GM19328 (cell line): ENCODE measurements around the gene C11orf68.

Experiments used
- ATAC-seq: cut with Tn5 transposase; IDR thresholded peaks from one replicate; pipeline ENCODE4 v1.9.1; 2021; ENCODE audit warnings: mild to moderate bottlenecking, moderate library complexity; ENCODE audit not compliant: unreplicated experiment

C11orf68 gene

DNA sequence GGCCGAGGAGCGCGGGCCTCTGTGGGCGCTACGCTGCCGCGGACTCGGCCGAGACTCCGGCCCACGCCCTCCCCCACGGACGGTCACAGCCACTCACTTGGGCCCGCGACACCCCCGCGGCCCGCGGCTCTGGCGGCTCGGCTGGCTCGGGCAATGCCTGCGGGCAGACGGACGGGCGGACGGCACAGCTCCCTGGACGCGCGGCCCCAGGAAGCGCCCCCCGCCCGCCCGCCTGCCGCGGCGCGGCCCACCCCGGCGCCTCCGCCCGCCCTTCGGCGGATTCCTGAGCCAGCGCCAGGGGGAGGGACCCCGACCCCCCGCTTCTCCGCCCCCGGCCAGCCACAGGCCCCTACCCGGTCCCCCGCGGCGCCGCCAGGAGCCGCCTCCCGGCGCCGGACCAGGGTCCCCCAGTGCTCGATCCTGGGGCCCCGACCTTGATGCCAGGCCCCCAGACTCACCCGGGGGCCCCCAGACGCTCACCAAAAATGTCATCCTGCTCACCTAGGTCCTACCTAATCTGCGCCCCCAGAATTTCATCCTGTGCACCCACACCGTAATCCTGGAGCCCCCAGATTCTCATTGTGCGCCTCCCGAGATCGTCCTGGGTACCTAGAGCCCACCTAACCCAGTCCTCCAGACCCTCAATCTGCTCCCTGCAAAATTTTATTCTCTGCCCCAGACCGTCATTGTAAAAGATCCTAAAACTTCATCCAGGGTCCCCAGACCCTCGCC lies 46.1 kb downstream of the C11orf68 start, which contains the start of gene EFEMP2:
Gene EFEMP2 (minus strand): TSS at position 215 of the 732 bp plus-strand sequence. CDS start 446 bp downstream, outside the sequence.
- no peak for ATAC-seq

DNA sequence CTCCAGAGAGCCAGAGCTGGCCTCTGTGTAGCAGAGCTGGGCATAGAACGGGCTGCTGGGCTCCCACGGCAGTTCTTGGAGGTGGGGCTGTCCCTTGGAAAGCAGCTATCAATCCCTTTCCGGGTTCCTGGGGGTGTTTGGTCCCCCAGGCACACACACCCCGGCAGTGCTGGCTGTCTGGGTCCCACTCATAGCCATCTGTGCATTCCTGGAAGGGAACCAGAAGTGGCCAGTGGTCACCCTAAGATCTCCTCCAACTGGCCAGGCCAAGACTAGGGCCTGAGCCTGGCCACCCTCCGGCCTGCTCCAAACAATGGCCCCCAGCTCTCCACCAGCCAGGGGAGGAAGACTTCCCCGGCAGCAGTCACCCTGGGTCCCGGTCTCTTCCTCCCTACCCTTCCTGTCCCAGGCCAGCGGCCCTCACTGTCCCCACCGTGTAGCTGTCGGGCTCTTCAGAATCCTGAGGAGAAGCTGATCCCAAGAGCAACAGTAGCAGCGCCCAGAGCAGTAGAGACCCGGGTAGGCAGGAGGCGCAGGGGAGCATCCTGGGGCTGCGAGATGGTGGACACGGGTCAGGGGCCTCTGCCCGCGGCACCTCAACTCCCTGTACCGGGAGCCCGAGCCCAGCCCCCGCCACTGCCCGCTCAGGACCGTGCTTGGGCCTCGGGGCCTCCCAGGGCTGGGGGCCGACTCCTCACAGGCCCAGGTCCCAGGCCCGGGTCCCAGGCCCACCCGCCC lies 46.9 kb downstream of the C11orf68 start:
- ATAC-seq, result no peak

DNA sequence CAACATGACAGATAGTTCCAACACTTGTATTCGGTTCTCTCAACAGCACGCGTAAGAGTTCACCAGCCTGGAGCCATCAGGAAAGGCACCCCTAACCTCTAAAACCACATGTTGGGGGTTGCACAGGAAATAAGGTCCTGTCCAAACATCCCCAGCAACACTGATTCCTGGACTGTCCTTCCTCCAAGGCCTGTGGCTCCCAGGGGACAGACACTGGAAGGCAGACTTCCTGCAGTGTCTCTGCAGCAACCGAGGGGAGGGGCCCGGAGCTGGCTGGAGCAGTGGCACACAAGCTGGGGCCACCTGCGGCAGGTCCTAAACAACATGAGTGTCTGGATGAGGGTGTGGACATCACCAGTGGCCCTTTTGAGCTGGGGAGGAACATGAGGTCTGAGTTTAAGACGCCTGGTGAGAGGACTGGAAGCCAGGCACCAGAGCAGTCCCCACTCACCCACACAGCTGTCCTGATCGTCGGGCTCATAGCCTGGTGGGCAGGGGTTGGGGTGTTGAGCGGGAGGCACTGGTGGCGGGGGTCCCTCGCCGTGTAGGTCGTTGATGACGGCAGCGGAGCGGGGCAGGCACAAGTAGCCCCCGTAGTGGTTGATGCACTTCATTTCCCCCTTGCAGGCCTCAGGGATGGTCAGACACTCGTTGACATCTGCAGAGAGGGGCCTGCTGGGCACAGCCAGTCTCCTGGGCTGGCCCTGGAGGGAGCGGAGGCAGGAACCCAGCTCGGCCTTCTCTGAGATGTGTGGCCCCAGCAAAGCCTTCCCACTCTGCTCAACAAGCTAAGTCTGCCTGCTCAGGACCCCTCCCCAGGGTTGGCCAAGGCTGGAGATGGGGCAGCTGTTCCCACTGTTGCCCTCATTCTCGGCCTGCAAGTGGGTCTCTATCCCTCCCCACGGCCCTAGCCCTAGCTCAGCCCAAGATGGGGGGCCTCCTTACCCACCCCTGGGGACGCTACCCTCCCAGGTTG lies 47.9 kb downstream of the C11orf68 start:
- no peak for ATAC-seq

DNA sequence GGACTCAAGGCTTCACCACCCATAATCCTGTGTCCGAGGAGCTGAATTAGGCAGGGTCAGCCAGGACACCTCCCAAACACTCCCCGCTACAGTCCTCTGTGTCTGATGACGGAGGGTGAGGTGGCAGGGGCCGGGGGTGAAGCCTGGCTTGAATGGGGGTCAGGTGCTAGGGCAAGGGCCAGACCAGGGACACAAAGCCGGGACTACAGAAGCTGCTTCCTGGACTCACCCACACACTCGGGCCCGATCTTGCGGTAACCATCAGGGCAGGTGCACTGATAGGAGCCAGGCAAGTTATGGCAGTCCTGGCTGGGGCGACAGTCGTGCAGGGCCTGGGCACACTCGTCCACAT lies 48.6 kb downstream of the C11orf68 start:
- no peak for ATAC-seq

DNA sequence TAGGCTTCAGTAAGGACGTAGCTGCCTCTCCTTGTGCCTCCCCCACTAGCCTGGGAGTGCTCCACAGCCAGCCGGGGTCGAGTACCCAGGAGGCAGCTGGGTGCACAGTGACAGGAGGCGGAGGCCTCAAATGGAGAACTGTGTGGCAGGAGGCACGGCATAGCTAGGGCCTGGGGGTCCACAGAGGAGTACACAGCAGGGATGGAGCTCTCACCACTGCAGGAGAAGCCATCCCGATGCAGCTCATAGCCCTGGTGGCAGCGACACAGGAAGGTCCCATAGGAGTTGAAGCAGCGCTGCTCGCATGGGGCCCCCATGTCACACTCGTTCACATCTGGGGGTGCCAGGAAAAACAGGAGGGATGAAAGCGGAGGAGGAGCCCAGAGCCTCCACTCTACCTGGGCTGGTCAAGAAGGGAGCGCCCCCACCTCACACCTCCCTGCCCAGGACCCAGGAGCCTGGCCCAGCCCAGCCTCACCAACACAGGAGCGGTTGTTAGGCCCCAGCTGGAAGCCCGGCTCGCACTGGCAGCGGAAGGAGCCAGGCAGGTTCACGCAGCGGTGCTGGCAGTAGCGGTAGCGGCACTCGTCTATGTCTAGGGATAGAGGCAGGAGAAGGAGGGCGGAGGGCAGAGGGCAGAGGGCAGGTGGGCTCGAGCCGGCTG lies 49.1 kb downstream of the C11orf68 start:
- ATAC-seq, result no peak

DNA sequence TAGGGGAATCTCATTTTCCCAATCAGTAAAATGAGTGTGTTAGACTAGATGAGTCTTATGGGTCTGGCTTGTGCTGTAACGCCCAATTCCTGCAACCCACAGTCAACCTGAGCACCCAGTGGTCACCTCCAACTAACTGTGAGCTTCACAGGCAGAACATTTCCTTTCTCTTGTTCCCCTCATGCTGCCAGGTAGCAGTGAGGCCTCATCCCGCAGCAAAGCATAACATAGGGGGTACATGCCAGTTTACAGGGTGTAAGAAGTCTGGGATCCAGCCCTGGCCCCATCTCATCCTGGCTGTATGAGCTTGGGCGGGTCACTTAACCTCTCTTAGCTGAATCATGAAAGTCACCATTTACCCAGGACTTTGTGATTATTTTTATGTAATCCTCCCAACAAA lies 50.0 kb downstream of the C11orf68 start:
- no peak for ATAC-seq

DNA sequence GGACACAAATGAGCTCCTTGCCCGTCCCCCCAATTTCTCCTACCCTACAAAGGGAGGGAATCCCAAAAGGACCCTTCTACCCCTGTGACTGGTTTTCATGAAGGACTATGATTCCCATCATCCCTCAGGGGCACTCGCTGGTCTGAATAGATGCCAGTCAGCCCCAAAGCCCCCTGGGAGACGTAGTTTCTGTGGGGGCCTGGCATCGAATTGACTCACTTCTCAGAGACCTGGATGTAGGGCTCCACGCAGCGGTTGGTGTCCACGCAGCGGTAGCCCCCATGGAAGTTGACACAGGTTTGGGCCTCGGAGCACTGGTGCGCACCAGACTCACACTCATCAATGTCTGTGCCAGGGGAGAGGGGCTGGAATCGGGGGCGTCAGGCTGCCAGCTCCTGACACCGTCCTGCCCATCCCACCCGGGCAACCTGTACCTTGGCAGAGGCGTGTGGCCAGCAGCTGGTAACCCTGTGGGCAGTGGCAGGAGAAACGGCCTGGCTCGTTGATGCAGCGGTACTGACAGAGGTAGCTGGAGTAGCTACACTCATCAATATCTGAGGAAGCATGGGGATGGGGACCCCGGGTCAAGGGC lies 50.7 kb downstream of the C11orf68 start:
- no peak for ATAC-seq

DNA sequence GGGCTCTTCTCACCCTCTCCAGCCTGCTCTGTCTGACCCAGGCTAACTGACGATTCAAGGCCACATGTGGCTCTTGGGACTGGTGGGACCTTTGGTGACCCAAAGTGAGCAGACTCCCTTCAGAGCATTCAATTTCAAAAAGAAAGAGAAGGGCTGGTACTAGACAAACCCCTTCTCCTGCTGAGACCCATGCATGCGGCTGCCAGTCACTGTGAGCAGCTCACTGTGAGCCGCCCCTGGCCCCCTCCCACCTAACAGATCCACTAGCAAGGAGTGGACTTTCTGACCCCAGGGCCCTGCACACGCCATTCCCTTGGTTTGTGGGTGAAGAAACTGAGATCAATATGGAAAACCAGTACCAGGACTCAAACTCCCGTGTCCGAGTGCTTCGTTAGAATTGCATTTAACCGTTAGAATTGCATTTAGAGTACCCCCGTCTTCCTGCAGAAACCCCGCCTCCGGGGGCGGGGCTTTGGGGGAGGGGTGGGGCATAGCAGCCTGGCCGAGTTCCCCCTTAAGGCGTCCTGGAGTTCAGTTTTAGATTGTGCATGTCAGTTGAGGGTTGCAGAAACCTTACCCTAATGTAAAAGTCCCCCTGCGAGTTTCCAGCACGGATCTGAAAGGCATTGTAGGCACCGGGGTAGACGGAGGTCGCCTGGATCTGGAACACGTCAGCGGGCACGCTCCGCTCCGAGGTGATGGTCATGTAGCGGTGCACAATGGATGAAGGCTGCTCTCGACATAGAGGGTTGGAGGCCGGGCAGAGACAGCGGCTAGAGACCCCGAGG lies 51.4 kb downstream of the C11orf68 start:
- ATAC-seq, result no peak
